GM23338 (cell line): ENCODE measurements around the gene BPNT1. TPM values are rescaled to one million over a fixed set of nuclear protein-coding genes. Genes with fewer than 3 reads are reported as not detected.
A peak's percentile ranks its signal among the peaks of the same experiment; 100 is the strongest.

Source experiments
- ATAC-seq: fragments of 200-7000 bp; cut with Tn5 transposase; 3 replicates; pipeline ENCODE4 v1.9.1; 2020
- DNase-seq: peaks from one replicate; pipeline ENCODE4 v3.0.0-alpha.2; 2015; ENCODE audit warnings: low spot score
- H2AFZ ChIP-seq: fragments of 200-600 bp; sonication (generic); 2 replicates; pipeline ENCODE4 v1.8.0; 2016; ENCODE audit warnings: antibody characterized with exemption, mild to moderate bottlenecking, moderate library complexity
- H3F3A ChIP-seq: fragments of 200-600 bp; sonication (generic); replicated peaks from 2 replicates; pipeline ENCODE4 v1.8.0; 2017; ENCODE audit warnings: antibody characterized with exemption, mixed run types, low read depth
- H3K27ac ChIP-seq: fragments of 200-600 bp; sonication (generic); 2 replicates; pipeline ENCODE4 v1.6.1; 2016; ENCODE audit warnings: low read depth
- H3K27me3 ChIP-seq: fragments of 200-600 bp; sonication (generic); 2 replicates; pipeline ENCODE4 v1.8.0; 2016; ENCODE audit warnings: mild to moderate bottlenecking, mixed run types, moderate library complexity; ENCODE audit not compliant: insufficient read depth
- H3K36me3 ChIP-seq: fragments of 200-600 bp; sonication (generic); 2 replicates; pipeline ENCODE4 v1.8.0; 2016; ENCODE audit warnings: mild to moderate bottlenecking; ENCODE audit not compliant: insufficient read depth
- H3K4me1 ChIP-seq: fragments of 200-600 bp; sonication (generic); 2 replicates; pipeline ENCODE4 v1.8.0; 2016; ENCODE audit warnings: mild to moderate bottlenecking, moderate library complexity; ENCODE audit not compliant: insufficient read depth
- H3K4me2 ChIP-seq: fragments of 200-600 bp; sonication (generic); 2 replicates; pipeline ENCODE4 v1.7.1; 2017; ENCODE audit warnings: mixed run types
- H3K4me3 ChIP-seq: fragments of 200-600 bp; sonication (generic); 2 replicates; pipeline ENCODE4 v1.6.1; 2016; ENCODE audit warnings: mixed run types
- H3K79me2 ChIP-seq: fragments of 200-600 bp; sonication (generic); replicated peaks from 2 replicates; pipeline ENCODE4 v1.8.0; 2017; ENCODE audit warnings: mild to moderate bottlenecking; ENCODE audit not compliant: insufficient read depth
- H3K9me2 ChIP-seq: fragments of 200-600 bp; sonication (generic); 2 replicates; pipeline ENCODE4 v1.8.0; 2017; ENCODE audit not compliant: insufficient read depth
- H4K20me1 ChIP-seq: fragments of 200-600 bp; sonication (generic); replicated peaks from 2 replicates; pipeline ENCODE4 v1.8.0; 2017; ENCODE audit warnings: mild to moderate bottlenecking; ENCODE audit not compliant: insufficient read depth
- H3K27ac Mint-ChIP-seq: 2 replicates; pipeline ENCODE4 v1.8.0; 2020; ENCODE audit warnings: inconsistent platforms, mild to moderate bottlenecking, moderate library complexity, mixed read lengths
- H3K27me3 Mint-ChIP-seq: 3 replicates; pipeline ENCODE4 v1.8.0; 2022; ENCODE audit warnings: low read depth, mild to moderate bottlenecking, moderate library complexity, mixed read lengths, inconsistent platforms; ENCODE audit not compliant: insufficient read depth, poor library complexity
- H3K36me3 Mint-ChIP-seq: 3 replicates; pipeline ENCODE4 v1.8.0; 2021; ENCODE audit warnings: low read depth, mild to moderate bottlenecking, inconsistent platforms, moderate library complexity, mixed read lengths
- H3K4me1 Mint-ChIP-seq: 3 replicates; pipeline ENCODE4 v1.8.0; 2020; ENCODE audit warnings: mild to moderate bottlenecking, inconsistent platforms, mixed read lengths
- H3K4me3 Mint-ChIP-seq: 3 replicates; pipeline ENCODE4 v1.8.0; 2021; ENCODE audit warnings: moderate library complexity, mild to moderate bottlenecking, inconsistent platforms, mixed read lengths
- H3K9me3 Mint-ChIP-seq: 3 replicates; pipeline ENCODE4 v1.8.0; 2020; ENCODE audit warnings: moderate library complexity, mild to moderate bottlenecking, inconsistent platforms, mixed read lengths
- CREB1 ChIP-seq: fragments of 250-450 bp; sonication (Bioruptor Pico); IDR thresholded peaks from 2 replicates; pipeline ENCODE4 v1.5.0; 2020; ENCODE audit warnings: low read depth, mild to moderate bottlenecking, moderate library complexity
- EZH2phosphoT487 ChIP-seq: fragments of 200-600 bp; sonication (generic); IDR thresholded peaks from one replicate; pipeline ENCODE4 v1.8.1; 2018; ENCODE audit warnings: antibody characterized with exemption; ENCODE audit not compliant: unreplicated experiment
- JUNB ChIP-seq: IDR thresholded peaks from one replicate; pipeline ENCODE4 v1.6.1; 2016; ENCODE audit warnings: antibody characterized with exemption; ENCODE audit not compliant: unreplicated experiment
- POLR2AphosphoS5 ChIP-seq: IDR thresholded peaks from 2 replicates; pipeline ENCODE4 v1.6.1; 2016; ENCODE audit warnings: antibody characterized with exemption, low read depth
- ZNF114 ChIP-seq: fragments of 250-450 bp; sonication (Bioruptor Pico); IDR thresholded peaks from 2 replicates; pipeline ENCODE4 v1.5.0; 2020; ENCODE audit warnings: mild to moderate bottlenecking, moderate library complexity
- ZNF331 ChIP-seq: fragments of 250-450 bp; sonication (Bioruptor Pico); IDR thresholded peaks from 2 replicates; pipeline ENCODE4 v1.5.0; 2020; ENCODE audit warnings: low read depth, mild to moderate bottlenecking, moderate library complexity
- polyA plus RNA-seq: library from polyadenylated mRNA; unstranded; fragments of >200 nt; fragmentation: Nextera tagmentation; extraction: Ambion mirVana; gene quantifications from 2 replicates; pipeline ENCODE4 v1.2.1, GENCODE V29; 2016
- total RNA-seq: library from RNA; depleted of rRNA; stranded (reverse); fragments of >200 nt; shearing (Covaris generic); gene quantifications from 2 replicates; pipeline ENCODE4 v1.2.3, GENCODE V29; 2014
- TF ChIP-seq, protein P1 (sequence below): IDR thresholded peaks from 2 replicates; pipeline ENCODE4 v1.6.1; 2016; ENCODE audit warnings: antibody characterized with exemption
- TF ChIP-seq, protein P2 (sequence below): IDR thresholded peaks from one replicate; pipeline ENCODE4 v1.6.1; 2018; ENCODE audit warnings: antibody characterized with exemption; ENCODE audit not compliant: unreplicated experiment
- TF ChIP-seq, protein P3 (sequence below), 2 experiments: fragments of 200-600 bp in 1 of 2; sonication (generic) in 1 of 2; conservative IDR thresholded peaks; 2 replicates each; pipeline versions ENCODE4 v1.5.1 to v1.6.1; 2016 to 2017; ENCODE audit warnings: antibody characterized with exemption in 2 of 2, low read depth in 2 of 2, mild to moderate bottlenecking in 2 of 2, moderate library complexity in 1 of 2

The BPNT1 gene
- total and polyA plus RNA-seq, 2 experiments from 2014 or later: 9.6 to 17.2 TPM

DNA sequence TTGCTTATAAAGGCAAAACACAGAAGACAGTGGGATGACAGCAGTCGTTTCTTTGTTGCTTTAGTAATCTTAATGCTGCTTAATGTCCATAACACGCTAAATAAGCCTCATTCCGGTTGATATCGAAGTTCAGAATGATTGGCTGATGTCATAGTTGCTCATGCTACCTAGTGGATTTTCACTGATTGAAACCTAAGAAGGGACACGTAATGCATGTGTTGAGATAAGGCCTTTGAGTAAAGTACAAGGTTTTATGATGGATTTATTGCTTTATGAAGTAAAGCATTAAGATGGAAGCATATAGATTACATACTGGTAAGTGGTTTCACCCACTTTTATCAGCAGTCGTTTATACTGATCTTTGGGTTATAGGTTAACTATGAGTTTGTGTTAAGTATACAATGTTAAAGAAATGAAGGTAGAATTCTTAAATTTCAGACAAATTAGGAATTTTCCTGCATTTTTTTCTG lies 29.5 kb upstream of the BPNT1 start:
- Histone ChIP-seq H3K4me3 (no peak overlapping the region), H3K4me1 (no peaks in the 10 kb centered on the region), H3F3A (no peaks in the 10 kb centered on the region), H3K27ac (no peak overlapping the region), H3K79me2 (no peaks in the 10 kb centered on the region), H3K36me3 (peaks cover 12% of the 10 kb centered on the region; the same call in 1 of the 2 replicates), H3K27me3 (no peaks in the 10 kb centered on the region), H3K4me2 (no peak overlapping the region), H4K20me1 (no peaks in the 10 kb centered on the region), H2AFZ (no peak overlapping the region), H3K9me2 (no peaks in the 10 kb centered on the region)
- H3K9me3 Mint-ChIP-seq: no peaks in the 10 kb centered on the region
- TF ChIP-seq POLR2AphosphoS5: no peak
- TF ChIP-seq, protein P1, sequence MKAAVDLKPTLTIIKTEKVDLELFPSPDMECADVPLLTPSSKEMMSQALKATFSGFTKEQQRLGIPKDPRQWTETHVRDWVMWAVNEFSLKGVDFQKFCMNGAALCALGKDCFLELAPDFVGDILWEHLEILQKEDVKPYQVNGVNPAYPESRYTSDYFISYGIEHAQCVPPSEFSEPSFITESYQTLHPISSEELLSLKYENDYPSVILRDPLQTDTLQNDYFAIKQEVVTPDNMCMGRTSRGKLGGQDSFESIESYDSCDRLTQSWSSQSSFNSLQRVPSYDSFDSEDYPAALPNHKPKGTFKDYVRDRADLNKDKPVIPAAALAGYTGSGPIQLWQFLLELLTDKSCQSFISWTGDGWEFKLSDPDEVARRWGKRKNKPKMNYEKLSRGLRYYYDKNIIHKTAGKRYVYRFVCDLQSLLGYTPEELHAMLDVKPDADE: no peak
- TF ChIP-seq JUNB: no peak
- TF ChIP-seq, protein P2, sequence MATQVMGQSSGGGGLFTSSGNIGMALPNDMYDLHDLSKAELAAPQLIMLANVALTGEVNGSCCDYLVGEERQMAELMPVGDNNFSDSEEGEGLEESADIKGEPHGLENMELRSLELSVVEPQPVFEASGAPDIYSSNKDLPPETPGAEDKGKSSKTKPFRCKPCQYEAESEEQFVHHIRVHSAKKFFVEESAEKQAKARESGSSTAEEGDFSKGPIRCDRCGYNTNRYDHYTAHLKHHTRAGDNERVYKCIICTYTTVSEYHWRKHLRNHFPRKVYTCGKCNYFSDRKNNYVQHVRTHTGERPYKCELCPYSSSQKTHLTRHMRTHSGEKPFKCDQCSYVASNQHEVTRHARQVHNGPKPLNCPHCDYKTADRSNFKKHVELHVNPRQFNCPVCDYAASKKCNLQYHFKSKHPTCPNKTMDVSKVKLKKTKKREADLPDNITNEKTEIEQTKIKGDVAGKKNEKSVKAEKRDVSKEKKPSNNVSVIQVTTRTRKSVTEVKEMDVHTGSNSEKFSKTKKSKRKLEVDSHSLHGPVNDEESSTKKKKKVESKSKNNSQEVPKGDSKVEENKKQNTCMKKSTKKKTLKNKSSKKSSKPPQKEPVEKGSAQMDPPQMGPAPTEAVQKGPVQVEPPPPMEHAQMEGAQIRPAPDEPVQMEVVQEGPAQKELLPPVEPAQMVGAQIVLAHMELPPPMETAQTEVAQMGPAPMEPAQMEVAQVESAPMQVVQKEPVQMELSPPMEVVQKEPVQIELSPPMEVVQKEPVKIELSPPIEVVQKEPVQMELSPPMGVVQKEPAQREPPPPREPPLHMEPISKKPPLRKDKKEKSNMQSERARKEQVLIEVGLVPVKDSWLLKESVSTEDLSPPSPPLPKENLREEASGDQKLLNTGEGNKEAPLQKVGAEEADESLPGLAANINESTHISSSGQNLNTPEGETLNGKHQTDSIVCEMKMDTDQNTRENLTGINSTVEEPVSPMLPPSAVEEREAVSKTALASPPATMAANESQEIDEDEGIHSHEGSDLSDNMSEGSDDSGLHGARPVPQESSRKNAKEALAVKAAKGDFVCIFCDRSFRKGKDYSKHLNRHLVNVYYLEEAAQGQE: no peak
- no peak for TF ChIP-seq CREB1
- TF ChIP-seq ZNF114 (CRISPR knock-in tag): no peak
- no peak for TF ChIP-seq ZNF331 (CRISPR knock-in tag)
- TF ChIP-seq EZH2phosphoT487: no peak
- TF ChIP-seq, protein P3, sequence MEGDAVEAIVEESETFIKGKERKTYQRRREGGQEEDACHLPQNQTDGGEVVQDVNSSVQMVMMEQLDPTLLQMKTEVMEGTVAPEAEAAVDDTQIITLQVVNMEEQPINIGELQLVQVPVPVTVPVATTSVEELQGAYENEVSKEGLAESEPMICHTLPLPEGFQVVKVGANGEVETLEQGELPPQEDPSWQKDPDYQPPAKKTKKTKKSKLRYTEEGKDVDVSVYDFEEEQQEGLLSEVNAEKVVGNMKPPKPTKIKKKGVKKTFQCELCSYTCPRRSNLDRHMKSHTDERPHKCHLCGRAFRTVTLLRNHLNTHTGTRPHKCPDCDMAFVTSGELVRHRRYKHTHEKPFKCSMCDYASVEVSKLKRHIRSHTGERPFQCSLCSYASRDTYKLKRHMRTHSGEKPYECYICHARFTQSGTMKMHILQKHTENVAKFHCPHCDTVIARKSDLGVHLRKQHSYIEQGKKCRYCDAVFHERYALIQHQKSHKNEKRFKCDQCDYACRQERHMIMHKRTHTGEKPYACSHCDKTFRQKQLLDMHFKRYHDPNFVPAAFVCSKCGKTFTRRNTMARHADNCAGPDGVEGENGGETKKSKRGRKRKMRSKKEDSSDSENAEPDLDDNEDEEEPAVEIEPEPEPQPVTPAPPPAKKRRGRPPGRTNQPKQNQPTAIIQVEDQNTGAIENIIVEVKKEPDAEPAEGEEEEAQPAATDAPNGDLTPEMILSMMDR (conservative IDR thresholded peaks at IDR 0.05; ENCODE audit: low read depth in 2 of 2): no peak
- DNase-seq: no peak
- no peak overlapping the region for H3K4me3 Mint-ChIP-seq
- H3K27me3 Mint-ChIP-seq: peaks cover 4% of the 10 kb centered on the region
- ATAC-seq: no peak
- H3K27ac Mint-ChIP-seq: 0 out of 2 replicates have a peak overlapping the region, but pooled peaks have one; percentile 9
- H3K36me3 Mint-ChIP-seq: peaks cover 15% of the 10 kb centered on the region
- no peaks in the 10 kb centered on the region; the same call in 2 of the 3 replicates for H3K4me1 Mint-ChIP-seq
